Thyroid gland (tissue), 4 donors: ENCODE data around the gene COL6A3.

Source experiments
- POLR2A ChIP-seq, 2 donors: fragments of 450-650 bp; IDR thresholded peaks; one replicate each; pipeline ENCODE4 v1.6.1; 2017; ENCODE audit warnings: antibody characterized with exemption in 2 of 2, mild to moderate bottlenecking in 2 of 2, moderate library complexity in 1 of 2
- TF ChIP-seq, protein P1 (sequence below), 6 experiments: fragments of 200-600 bp in 3 of 6; fragments of 450-650 bp in 3 of 6; sonication (generic) in 3 of 6; IDR thresholded peaks; one replicate each; pipeline ENCODE4 v1.5.1; 2016 to 2019; ENCODE audit warnings: antibody characterized with exemption in 6 of 6, mild to moderate bottlenecking in 2 of 6, inconsistent platforms in 1 of 6, moderate library complexity in 1 of 6

DNA sequence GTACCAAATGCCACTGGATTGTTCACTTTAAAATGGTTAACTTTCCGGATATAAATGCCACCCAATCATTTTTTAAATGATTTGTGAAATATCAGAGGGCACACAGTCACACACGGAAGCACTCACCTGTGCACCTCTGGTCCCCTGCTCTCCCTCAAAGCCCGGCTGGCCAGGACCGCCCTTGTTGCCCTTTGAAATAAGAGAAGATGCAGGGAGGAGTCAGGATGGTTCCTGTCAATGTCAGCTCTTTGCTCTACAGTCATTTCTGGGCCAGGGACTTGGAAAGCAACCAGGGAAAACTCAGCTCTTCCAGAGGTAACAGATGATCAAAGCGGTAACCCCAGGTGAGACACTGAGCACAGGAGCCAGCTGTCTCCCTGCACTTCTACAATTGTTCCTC lies 60.7 kb downstream of the COL6A3 start:
- TF ChIP-seq, protein P1, sequence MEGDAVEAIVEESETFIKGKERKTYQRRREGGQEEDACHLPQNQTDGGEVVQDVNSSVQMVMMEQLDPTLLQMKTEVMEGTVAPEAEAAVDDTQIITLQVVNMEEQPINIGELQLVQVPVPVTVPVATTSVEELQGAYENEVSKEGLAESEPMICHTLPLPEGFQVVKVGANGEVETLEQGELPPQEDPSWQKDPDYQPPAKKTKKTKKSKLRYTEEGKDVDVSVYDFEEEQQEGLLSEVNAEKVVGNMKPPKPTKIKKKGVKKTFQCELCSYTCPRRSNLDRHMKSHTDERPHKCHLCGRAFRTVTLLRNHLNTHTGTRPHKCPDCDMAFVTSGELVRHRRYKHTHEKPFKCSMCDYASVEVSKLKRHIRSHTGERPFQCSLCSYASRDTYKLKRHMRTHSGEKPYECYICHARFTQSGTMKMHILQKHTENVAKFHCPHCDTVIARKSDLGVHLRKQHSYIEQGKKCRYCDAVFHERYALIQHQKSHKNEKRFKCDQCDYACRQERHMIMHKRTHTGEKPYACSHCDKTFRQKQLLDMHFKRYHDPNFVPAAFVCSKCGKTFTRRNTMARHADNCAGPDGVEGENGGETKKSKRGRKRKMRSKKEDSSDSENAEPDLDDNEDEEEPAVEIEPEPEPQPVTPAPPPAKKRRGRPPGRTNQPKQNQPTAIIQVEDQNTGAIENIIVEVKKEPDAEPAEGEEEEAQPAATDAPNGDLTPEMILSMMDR (IDR thresholded peaks at IDR 0.05): no peak
- TF ChIP-seq POLR2A (IDR thresholded peaks at IDR 0.05): no peak
